Ascending aorta (tissue), 2 donors: ENCODE results near the gene WFIKKN1. TPM values are rescaled to one million over a fixed set of nuclear protein-coding genes. Genes with fewer than 3 reads are reported as not detected.

Source experiments
- DNase-seq, 2 donors: peaks; one replicate each; pipeline ENCODE4 v3.0.0-alpha.2; 2019; ENCODE audit warnings: low spot score in 2 of 2
- H3K27ac ChIP-seq, 2 donors: fragments of 200-600 bp; sonication (generic); one replicate each; pipeline ENCODE4 v1.5.1; 2016 to 2017; ENCODE audit warnings: mild to moderate bottlenecking in 1 of 2
- H3K27me3 ChIP-seq: fragments of 200-600 bp; sonication (generic); one replicate; pipeline ENCODE4 v1.5.1; 2017
- H3K36me3 ChIP-seq, 2 donors: fragments of 200-600 bp; sonication (generic); one replicate each; pipeline ENCODE4 v1.5.1; 2016
- H3K4me1 ChIP-seq, 2 donors: fragments of 200-600 bp; sonication (generic); one replicate each; pipeline ENCODE4 v1.5.1; 2016 to 2017; ENCODE audit warnings: mild to moderate bottlenecking in 1 of 2
- H3K4me3 ChIP-seq, 2 donors: fragments of 200-600 bp; sonication (generic); one replicate each; pipeline ENCODE4 v1.5.1; 2016 to 2017; ENCODE audit warnings: mild to moderate bottlenecking in 1 of 2
- H3K9me3 ChIP-seq, 2 donors: fragments of 200-600 bp; sonication (generic); one replicate each; pipeline ENCODE4 v1.5.1; 2016
- intact Hi-C: fragments of 100-400 bp; cut with DNase I; formaldehyde crosslinking; loops from one replicate; pipeline ENCODE4 v1.15.1; 2023
- total RNA-seq: library from RNA; depleted of rRNA; stranded (reverse); fragments of >200 nt; gene quantifications from one replicate; pipeline ENCODE4 v1.1.0, GENCODE V29; 2016
- TF ChIP-seq, protein P1 (sequence below), 3 experiments: fragments of 200-600 bp in 2 of 3; fragments of 450-650 bp in 1 of 3; sonication (generic) in 2 of 3; IDR thresholded peaks; one replicate each; pipeline ENCODE4 v1.5.1; 2016 to 2019; ENCODE audit warnings: antibody characterized with exemption in 3 of 3, mild to moderate bottlenecking in 1 of 3, moderate library complexity in 1 of 3

WFIKKN1 gene
- total RNA-seq, 1 donor from 2014 or later = not detected

DNA sequence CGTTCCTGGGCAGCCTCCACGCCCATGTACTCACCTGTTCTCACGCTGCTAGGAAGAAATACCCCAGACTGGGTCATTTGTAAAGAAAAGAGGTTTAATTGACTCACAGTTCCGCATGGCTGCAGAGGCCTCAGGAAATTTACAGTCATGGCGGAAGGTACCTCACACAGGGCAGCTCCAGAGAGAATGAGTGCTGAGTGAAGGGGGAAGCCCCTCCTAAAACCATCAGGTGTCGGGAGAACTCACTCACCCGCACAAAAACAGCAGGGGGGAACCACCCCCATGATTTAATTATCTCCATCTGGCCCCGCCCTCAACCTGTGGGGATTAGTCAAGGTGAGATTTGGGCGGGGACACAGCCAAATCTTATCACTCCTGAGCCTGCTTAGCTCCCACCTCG is 22.8 kb upstream of the WFIKKN1 start:
- TF ChIP-seq, protein P1, sequence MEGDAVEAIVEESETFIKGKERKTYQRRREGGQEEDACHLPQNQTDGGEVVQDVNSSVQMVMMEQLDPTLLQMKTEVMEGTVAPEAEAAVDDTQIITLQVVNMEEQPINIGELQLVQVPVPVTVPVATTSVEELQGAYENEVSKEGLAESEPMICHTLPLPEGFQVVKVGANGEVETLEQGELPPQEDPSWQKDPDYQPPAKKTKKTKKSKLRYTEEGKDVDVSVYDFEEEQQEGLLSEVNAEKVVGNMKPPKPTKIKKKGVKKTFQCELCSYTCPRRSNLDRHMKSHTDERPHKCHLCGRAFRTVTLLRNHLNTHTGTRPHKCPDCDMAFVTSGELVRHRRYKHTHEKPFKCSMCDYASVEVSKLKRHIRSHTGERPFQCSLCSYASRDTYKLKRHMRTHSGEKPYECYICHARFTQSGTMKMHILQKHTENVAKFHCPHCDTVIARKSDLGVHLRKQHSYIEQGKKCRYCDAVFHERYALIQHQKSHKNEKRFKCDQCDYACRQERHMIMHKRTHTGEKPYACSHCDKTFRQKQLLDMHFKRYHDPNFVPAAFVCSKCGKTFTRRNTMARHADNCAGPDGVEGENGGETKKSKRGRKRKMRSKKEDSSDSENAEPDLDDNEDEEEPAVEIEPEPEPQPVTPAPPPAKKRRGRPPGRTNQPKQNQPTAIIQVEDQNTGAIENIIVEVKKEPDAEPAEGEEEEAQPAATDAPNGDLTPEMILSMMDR (IDR thresholded peaks at IDR 0.05) = no peak

DNA sequence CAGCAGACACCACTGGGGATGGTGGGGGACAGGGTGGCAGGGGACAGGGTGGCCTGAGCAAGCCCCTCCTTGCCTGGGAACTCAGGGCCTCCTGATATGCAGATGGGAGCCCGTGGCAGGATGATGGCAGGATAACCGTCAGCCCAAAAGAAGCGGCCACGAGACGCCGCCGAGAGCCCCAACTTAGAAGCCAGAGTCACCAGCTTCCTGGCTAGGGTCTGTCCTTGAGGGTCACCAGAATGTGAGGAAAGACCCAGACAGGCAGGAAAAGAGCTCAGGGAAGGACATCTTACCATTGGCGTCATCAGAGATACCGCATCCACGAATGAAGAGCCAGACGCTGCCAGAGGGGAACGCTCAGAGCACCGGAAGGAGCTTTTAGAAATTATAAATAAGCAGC is 21.5 kb upstream of the WFIKKN1 start:
- Histone ChIP-seq H3K4me1 (no peaks in the 10 kb centered on the region), H3K27ac (no peak overlapping the region), H3K9me3 (no peaks in the 10 kb centered on the region), H3K36me3 (no peaks in the 10 kb centered on the region), H3K27me3 (no peaks in the 10 kb centered on the region), H3K4me3 (no peak overlapping the region)
- intact Hi-C loops = no loop called here
- no peak for DNase-seq
- TF ChIP-seq, protein P1 (IDR thresholded peaks at IDR 0.05) = no peak

More for the DNA sequence above, 22.8 kb upstream of the WFIKKN1 start:
- H3K36me3 ChIP-seq = no peaks in the 10 kb centered on the region
- H3K4me3 ChIP-seq = no peak overlapping the region
- no peak overlapping the region for H3K27ac ChIP-seq
- no peak for DNase-seq
- H3K4me1 ChIP-seq = no peaks in the 10 kb centered on the region
- H3K27me3 ChIP-seq = no peaks in the 10 kb centered on the region
- no peaks in the 10 kb centered on the region for H3K9me3 ChIP-seq
- intact Hi-C loops = no loop called here

DNA sequence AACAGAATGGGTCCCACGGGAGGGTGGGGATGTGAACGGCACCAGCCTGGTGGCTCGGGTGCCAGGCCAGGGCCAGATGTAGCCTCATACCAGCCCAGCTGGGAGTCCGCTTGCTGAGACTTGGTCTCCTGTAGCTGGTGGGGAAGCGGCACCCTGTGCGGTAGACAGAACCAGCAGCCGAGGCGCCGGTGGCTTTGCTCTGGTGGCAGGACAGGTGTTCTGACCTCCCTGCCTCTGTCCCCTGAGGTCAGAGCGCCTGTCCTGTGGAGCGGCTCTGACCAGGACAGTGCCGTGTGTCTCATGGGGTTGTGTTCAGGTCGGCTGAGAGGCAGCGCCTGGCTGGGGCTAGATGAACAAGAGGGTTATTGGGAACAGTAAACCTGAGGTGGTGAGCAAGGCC is 20.8 kb upstream of the WFIKKN1 start:
- TF ChIP-seq, protein P1 (IDR thresholded peaks at IDR 0.05) = no peak
- H3K27ac ChIP-seq = no peak overlapping the region
- intact Hi-C loops = no loop called here

DNA sequence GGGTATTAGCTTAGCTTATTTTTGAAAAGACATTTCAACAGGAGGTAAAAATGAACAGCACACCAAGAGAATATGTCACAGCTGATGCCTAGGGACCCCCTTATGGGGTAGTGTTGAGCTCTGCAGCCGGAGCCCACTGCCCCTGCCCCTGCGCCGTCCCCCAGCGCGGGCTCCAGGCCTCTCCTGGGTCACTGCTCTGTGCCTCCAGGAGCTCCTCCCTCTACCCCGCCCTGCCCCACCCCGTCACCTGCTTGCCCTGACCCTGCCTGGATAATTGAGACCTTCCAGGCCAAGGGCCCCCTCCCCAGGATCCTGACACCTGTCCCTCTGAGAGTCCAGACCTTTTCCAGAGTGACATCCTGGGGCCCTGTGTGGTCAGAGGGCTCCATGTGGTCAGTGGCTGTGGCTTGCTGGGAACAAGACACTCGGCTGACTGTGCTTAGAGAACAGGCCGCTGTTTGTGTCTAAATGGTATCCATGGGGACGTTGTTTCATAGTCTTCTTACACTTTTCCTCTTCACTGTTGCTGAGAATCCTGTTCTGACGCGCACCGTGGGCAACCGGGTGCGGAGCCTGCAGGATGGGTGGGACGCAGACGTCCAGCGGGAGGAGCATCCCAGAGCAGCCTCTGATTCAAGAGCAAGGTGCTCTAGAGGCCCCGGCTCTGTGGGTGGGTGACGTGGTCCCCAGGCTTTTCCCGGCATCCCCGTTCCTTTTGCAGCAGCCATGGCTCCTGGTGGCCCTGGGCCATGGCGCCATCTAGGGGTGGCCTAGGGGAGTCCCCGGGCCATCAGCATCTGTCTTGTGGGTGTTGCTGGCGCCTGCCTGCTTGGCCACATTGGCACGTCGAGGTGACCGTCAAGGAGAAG is 20.0 kb upstream of the WFIKKN1 start:
- H3K9me3 ChIP-seq = no peaks in the 10 kb centered on the region
- H3K27me3 ChIP-seq = no peaks in the 10 kb centered on the region
- no peak overlapping the region for H3K27ac ChIP-seq
- intact Hi-C loops = no loop called here
- no peak for DNase-seq
- H3K36me3 ChIP-seq = no peaks in the 10 kb centered on the region
- no peaks in the 10 kb centered on the region for H3K4me1 ChIP-seq
- H3K4me3 ChIP-seq = no peak overlapping the region
- TF ChIP-seq, protein P1 (IDR thresholded peaks at IDR 0.05) = peak; percentile 34 to 48 (median 42)

More for the DNA sequence above, 20.8 kb upstream of the WFIKKN1 start:
- H3K4me1 ChIP-seq = no peaks in the 10 kb centered on the region
- H3K27me3 ChIP-seq = no peaks in the 10 kb centered on the region
- no peaks in the 10 kb centered on the region for H3K36me3 ChIP-seq
- H3K9me3 ChIP-seq = no peaks in the 10 kb centered on the region
- no peak overlapping the region for H3K4me3 ChIP-seq
- DNase-seq = no peak

DNA sequence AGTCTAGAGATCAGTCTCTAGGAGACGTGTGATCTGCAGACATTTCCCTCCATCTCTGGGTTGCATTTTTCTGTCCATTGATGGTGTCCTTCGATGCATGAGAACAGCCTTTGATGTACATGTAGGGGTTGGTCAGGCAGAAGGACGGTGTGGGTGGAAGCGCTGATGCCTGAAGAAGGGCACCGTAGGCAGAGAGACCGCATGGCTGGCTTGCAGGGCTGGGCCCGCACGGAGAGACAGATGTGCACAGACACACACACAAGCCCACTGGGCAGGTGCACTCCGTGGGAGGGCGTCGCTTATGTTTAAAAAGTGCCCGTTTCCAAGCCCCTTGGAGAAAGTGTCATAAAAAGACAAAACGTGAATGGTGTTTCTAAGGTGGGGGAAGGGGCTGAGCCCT is 15.7 kb upstream of the WFIKKN1 start:
- Histone ChIP-seq H3K9me3 (no peaks in the 10 kb centered on the region), H3K27ac (no peak overlapping the region), H3K27me3 (no peaks in the 10 kb centered on the region), H3K4me3 (no peak overlapping the region), H3K4me1 (no peaks in the 10 kb centered on the region), H3K36me3 (peaks cover 3 to 5% of the 10 kb centered on the region in 2 donors)
- TF ChIP-seq, protein P1 (IDR thresholded peaks at IDR 0.05) = no peak
- no peak for DNase-seq
- intact Hi-C loops = no loop called here
